ENCODE measurements around the gene LDOC1.

- TF ChIP-seq CTCF (IDR thresholded peaks at IDR 0.05), result no peak
- no peak for TF ChIP-seq POLR2A (IDR thresholded peaks at IDR 0.05)
These were observed 3.9 kb upstream of the LDOC1 start for GRCh38 chrX:141180851-141181250.
